ENCODE results near the gene PRKN.

PRKN gene

DNA sequence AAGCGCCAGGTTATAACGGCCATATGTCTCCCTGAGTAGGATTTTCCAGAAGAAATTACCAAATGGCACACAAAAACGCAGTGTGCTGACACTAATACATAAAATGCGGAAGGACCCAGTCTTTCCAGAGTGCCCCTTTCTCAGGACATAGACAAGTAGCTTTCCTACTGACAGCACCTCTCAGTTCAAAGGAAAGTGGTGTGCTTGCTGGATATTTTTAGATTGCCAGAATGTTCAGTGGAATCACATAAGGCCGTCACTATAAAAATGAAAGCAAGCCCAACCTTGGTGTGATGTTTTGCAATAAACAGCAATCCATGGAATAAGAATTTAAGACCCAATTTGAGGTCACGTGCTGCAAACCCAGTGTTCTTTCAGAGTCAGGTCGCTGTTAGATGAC, 1318.2 kb downstream of the PRKN start:
- H4K20me1 ChIP-seq (ENCODE audit: insufficient read depth, low read length): no peaks in the 10 kb centered on the region
- H3K36me3 ChIP-seq (replicated peaks; ENCODE audit: low read depth, low read length): no peaks in the 10 kb centered on the region
- H2AFZ ChIP-seq (ENCODE audit: low read depth, low read length): no peak overlapping the region
- TF ChIP-seq, protein P1, sequence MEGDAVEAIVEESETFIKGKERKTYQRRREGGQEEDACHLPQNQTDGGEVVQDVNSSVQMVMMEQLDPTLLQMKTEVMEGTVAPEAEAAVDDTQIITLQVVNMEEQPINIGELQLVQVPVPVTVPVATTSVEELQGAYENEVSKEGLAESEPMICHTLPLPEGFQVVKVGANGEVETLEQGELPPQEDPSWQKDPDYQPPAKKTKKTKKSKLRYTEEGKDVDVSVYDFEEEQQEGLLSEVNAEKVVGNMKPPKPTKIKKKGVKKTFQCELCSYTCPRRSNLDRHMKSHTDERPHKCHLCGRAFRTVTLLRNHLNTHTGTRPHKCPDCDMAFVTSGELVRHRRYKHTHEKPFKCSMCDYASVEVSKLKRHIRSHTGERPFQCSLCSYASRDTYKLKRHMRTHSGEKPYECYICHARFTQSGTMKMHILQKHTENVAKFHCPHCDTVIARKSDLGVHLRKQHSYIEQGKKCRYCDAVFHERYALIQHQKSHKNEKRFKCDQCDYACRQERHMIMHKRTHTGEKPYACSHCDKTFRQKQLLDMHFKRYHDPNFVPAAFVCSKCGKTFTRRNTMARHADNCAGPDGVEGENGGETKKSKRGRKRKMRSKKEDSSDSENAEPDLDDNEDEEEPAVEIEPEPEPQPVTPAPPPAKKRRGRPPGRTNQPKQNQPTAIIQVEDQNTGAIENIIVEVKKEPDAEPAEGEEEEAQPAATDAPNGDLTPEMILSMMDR (IDR thresholded peaks at IDR 0.05; ENCODE audit: low read depth, low read length): no peak
- TF ChIP-seq EZH2phosphoT487 (IDR thresholded peaks at IDR 0.05; ENCODE audit: low read depth): no peak
- H3K27ac ChIP-seq (ENCODE audit: low read length): no peak overlapping the region
- no peaks in the 10 kb centered on the region for H3K27me3 ChIP-seq (ENCODE audit: low read depth, low read length)
- no peak overlapping the region for H3K9ac ChIP-seq (ENCODE audit: low read length)
- no peak overlapping the region for H3K4me2 ChIP-seq (ENCODE audit: low read length)
- H3K4me3 ChIP-seq (ENCODE audit: low read length): no peak overlapping the region
- no peaks in the 10 kb centered on the region for H3K79me2 ChIP-seq (ENCODE audit: low read length)
- no peaks in the 10 kb centered on the region for H3K9me3 ChIP-seq (ENCODE audit: insufficient read depth, low read length)
- peaks cover 15% of the 10 kb centered on the region for H3K4me1 ChIP-seq (ENCODE audit: low read length)

DNA sequence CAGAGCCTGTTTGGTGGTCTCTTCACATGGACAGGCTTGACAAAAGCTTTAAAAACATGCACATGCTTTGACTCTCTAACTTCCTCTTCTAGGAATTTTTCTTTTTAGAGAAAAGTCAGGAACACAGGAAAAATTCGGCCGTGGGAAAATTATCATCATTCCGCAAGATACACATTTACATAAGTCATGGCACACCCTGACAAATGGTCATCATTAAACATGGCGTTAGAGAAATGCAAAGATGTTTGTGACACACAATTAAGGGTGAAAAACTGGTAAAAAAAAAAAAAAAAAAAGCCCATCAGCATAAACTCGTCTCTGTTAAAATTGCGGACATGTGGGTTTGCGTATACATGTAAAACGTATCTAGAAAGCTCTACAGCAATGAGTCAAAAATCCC, 1319.5 kb downstream of the PRKN start:
- H3K36me3 ChIP-seq (replicated peaks; ENCODE audit: low read depth, low read length): no peaks in the 10 kb centered on the region
- H3K27ac ChIP-seq (ENCODE audit: low read length): no peak overlapping the region
- no peak overlapping the region for H3K9ac ChIP-seq (ENCODE audit: low read length)
- peaks cover 15% of the 10 kb centered on the region for H3K4me1 ChIP-seq (ENCODE audit: low read length)
- TF ChIP-seq, protein P1 (IDR thresholded peaks at IDR 0.05; ENCODE audit: low read depth, low read length): no peak
- no peak for TF ChIP-seq EZH2phosphoT487 (IDR thresholded peaks at IDR 0.05; ENCODE audit: low read depth)
- no peaks in the 10 kb centered on the region for H3K9me3 ChIP-seq (ENCODE audit: insufficient read depth, low read length)
- H4K20me1 ChIP-seq (ENCODE audit: insufficient read depth, low read length): no peaks in the 10 kb centered on the region
- no peak overlapping the region for H3K4me3 ChIP-seq (ENCODE audit: low read length)
- no peak overlapping the region for H3K4me2 ChIP-seq (ENCODE audit: low read length)
- H3K79me2 ChIP-seq (ENCODE audit: low read length): no peaks in the 10 kb centered on the region
- H2AFZ ChIP-seq (ENCODE audit: low read depth, low read length): no peak overlapping the region
- no peaks in the 10 kb centered on the region for H3K27me3 ChIP-seq (ENCODE audit: low read depth, low read length)

DNA sequence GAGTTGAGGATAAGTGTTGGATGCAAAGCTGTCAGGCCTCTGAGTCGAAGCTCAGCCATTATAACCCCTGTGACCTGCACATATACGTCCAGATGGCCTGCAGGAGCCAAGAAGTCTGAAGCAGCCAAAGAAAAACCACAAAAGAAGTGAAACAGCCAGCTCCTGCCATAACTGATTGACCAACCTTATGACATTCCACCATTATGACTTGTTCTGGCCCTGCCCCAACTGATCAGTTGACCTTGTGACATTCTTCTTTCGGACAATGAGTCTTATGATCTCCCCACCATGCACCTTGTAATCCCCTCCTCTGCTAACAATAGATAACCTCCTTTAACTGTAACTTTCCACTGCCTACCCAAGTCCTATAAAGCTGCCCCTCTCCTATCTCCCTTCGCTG, 1320.0 kb downstream of the PRKN start:
- H3K9ac ChIP-seq (ENCODE audit: low read length): no peak overlapping the region
- H4K20me1 ChIP-seq (ENCODE audit: insufficient read depth, low read length): no peaks in the 10 kb centered on the region
- H3K79me2 ChIP-seq (ENCODE audit: low read length): no peaks in the 10 kb centered on the region
- no peak overlapping the region for H2AFZ ChIP-seq (ENCODE audit: low read depth, low read length)
- TF ChIP-seq, protein P1 (IDR thresholded peaks at IDR 0.05; ENCODE audit: low read depth, low read length): no peak
- TF ChIP-seq EZH2phosphoT487 (IDR thresholded peaks at IDR 0.05; ENCODE audit: low read depth): no peak
- no peaks in the 10 kb centered on the region for H3K9me3 ChIP-seq (ENCODE audit: insufficient read depth, low read length)
- no peak overlapping the region for H3K4me3 ChIP-seq (ENCODE audit: low read length)
- peaks cover 15% of the 10 kb centered on the region for H3K4me1 ChIP-seq (ENCODE audit: low read length)
- H3K4me2 ChIP-seq (ENCODE audit: low read length): no peak overlapping the region
- H3K36me3 ChIP-seq (replicated peaks; ENCODE audit: low read depth, low read length): no peaks in the 10 kb centered on the region
- H3K27ac ChIP-seq (ENCODE audit: low read length): no peak overlapping the region
- no peaks in the 10 kb centered on the region for H3K27me3 ChIP-seq (ENCODE audit: low read depth, low read length)

DNA sequence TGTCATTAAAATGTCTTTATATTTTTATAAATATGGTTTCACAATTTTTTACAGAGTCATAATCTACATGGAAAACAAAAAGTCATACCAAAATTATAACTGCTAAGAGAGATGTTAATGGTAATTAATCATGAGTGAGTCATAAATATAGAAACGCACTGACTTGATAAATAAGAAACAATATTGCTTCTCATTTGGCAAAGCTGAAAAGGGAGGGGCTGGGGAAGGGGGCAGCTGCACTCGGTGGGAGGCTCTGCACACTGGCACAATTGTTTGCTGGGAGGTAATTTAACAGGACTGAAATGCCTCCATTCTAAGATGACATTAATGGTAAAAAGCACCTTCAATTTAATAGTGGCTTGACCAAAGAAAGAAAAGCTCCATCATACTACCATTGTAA, 1320.5 kb downstream of the PRKN start:
- H3K36me3 ChIP-seq (replicated peaks; ENCODE audit: low read depth, low read length): no peaks in the 10 kb centered on the region
- no peak overlapping the region for H3K9ac ChIP-seq (ENCODE audit: low read length)
- H3K27me3 ChIP-seq (ENCODE audit: low read depth, low read length): no peaks in the 10 kb centered on the region
- TF ChIP-seq, protein P1 (IDR thresholded peaks at IDR 0.05; ENCODE audit: low read depth, low read length): no peak
- TF ChIP-seq EZH2phosphoT487 (IDR thresholded peaks at IDR 0.05; ENCODE audit: low read depth): no peak
- no peaks in the 10 kb centered on the region for H3K9me3 ChIP-seq (ENCODE audit: insufficient read depth, low read length)
- H3K27ac ChIP-seq (ENCODE audit: low read length): no peak overlapping the region
- H3K4me3 ChIP-seq (ENCODE audit: low read length): no peak overlapping the region
- peaks cover 15% of the 10 kb centered on the region for H3K4me1 ChIP-seq (ENCODE audit: low read length)
- no peak overlapping the region for H2AFZ ChIP-seq (ENCODE audit: low read depth, low read length)
- no peaks in the 10 kb centered on the region for H3K79me2 ChIP-seq (ENCODE audit: low read length)
- no peak overlapping the region for H3K4me2 ChIP-seq (ENCODE audit: low read length)
- H4K20me1 ChIP-seq (ENCODE audit: insufficient read depth, low read length): no peaks in the 10 kb centered on the region

All from OCI-LY3 (cell line).